ENCODE measurements around the gene PARD3.

Gene PARD3

DNA sequence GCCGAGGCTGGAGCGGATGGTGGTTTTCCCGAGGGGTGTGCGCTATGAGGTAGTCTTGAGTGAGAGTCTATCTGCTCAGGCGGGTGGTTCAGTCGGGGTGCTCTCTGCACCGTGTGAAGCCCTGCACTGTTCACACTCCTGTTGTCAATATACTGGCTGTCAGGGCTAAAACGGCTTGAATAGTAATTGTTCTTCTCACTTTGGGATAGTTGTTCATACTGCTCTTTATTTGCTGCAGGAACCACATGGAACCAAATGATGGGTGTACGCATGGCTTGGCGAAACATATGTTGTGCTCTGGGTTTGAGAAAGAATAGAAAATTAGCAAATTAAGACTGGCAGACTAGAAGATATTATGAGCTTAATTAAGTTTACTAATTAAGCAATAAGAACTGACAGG lies 432.5 kb downstream of the PARD3 start:
- Histone ChIP-seq H2AFZ (ENCODE audit: low read depth, low read length, severe bottlenecking) (no peak overlapping the region), H3K27me3 (ENCODE audit: low read length) (no peaks in the 10 kb centered on the region), H3K4me3 (ENCODE audit: insufficient read depth, low read length, poor library complexity, severe bottlenecking) (no peak overlapping the region), H4K20me1 (ENCODE audit: low read depth, low read length) (no peaks in the 10 kb centered on the region), H3K27ac (ENCODE audit: low read depth, low read length) (no peak overlapping the region), H3F3A (ENCODE audit: insufficient read depth) (no peaks in the 10 kb centered on the region), H3K4me2 (ENCODE audit: low read depth, low read length, poor library complexity, severe bottlenecking) (no peak overlapping the region), H3K36me3 (ENCODE audit: low read length) (no peaks in the 10 kb centered on the region), H3K9me3 (ENCODE audit: insufficient read depth, low read length) (no peaks in the 10 kb centered on the region), H3K9ac (ENCODE audit: low read length) (no peak overlapping the region), H3K9me2 (replicated peaks; ENCODE audit: insufficient read depth, low read length) (no peaks in the 10 kb centered on the region), H3K79me2 (ENCODE audit: insufficient read depth, low read length) (no peaks in the 10 kb centered on the region)
- no peak for TF ChIP-seq EZH2phosphoT487 (conservative IDR thresholded peaks at IDR 0.05; ENCODE audit: low read length)
- TF ChIP-seq, protein P1, sequence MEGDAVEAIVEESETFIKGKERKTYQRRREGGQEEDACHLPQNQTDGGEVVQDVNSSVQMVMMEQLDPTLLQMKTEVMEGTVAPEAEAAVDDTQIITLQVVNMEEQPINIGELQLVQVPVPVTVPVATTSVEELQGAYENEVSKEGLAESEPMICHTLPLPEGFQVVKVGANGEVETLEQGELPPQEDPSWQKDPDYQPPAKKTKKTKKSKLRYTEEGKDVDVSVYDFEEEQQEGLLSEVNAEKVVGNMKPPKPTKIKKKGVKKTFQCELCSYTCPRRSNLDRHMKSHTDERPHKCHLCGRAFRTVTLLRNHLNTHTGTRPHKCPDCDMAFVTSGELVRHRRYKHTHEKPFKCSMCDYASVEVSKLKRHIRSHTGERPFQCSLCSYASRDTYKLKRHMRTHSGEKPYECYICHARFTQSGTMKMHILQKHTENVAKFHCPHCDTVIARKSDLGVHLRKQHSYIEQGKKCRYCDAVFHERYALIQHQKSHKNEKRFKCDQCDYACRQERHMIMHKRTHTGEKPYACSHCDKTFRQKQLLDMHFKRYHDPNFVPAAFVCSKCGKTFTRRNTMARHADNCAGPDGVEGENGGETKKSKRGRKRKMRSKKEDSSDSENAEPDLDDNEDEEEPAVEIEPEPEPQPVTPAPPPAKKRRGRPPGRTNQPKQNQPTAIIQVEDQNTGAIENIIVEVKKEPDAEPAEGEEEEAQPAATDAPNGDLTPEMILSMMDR (IDR thresholded peaks at IDR 0.05; ENCODE audit: insufficient read depth, low read length, poor library complexity, severe bottlenecking) = no peak

DNA sequence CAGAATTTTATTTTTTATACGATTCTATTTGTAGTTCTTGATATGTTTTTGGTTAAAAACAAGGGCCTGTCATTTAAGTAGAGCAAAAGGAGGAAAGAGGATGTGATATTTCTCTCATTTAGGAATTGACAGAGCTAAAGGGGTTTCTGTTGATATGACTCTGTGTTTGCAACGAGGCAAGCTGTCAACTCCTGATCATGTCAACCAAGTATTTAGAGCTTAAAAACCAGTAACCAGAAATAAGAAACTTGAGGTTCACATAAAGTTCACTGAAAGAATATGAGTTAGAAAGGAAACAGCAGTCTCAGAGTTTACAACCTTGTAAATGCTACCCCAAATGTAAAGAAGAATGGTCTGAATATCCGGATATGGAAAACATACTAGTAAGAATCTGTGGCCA lies 434.2 kb downstream of the PARD3 start:
- no peaks in the 10 kb centered on the region for H3K79me2 ChIP-seq (ENCODE audit: insufficient read depth, low read length)
- no peak overlapping the region for H3K4me2 ChIP-seq (ENCODE audit: low read depth, low read length, poor library complexity, severe bottlenecking)
- H3K27me3 ChIP-seq (ENCODE audit: low read length) = no peaks in the 10 kb centered on the region
- H3K9me3 ChIP-seq (ENCODE audit: insufficient read depth, low read length) = no peaks in the 10 kb centered on the region
- no peak for TF ChIP-seq EZH2phosphoT487 (conservative IDR thresholded peaks at IDR 0.05; ENCODE audit: low read length)
- H3K9ac ChIP-seq (ENCODE audit: low read length) = no peak overlapping the region
- H3K4me3 ChIP-seq (ENCODE audit: insufficient read depth, low read length, poor library complexity, severe bottlenecking) = no peak overlapping the region
- no peaks in the 10 kb centered on the region for H3K9me2 ChIP-seq (replicated peaks; ENCODE audit: insufficient read depth, low read length)
- H2AFZ ChIP-seq (ENCODE audit: low read depth, low read length, severe bottlenecking) = no peak overlapping the region
- H3K27ac ChIP-seq (ENCODE audit: low read depth, low read length) = no peak overlapping the region
- H3K36me3 ChIP-seq (ENCODE audit: low read length) = no peaks in the 10 kb centered on the region
- no peaks in the 10 kb centered on the region for H4K20me1 ChIP-seq (ENCODE audit: low read depth, low read length)
- no peaks in the 10 kb centered on the region for H3F3A ChIP-seq (ENCODE audit: insufficient read depth)

DNA sequence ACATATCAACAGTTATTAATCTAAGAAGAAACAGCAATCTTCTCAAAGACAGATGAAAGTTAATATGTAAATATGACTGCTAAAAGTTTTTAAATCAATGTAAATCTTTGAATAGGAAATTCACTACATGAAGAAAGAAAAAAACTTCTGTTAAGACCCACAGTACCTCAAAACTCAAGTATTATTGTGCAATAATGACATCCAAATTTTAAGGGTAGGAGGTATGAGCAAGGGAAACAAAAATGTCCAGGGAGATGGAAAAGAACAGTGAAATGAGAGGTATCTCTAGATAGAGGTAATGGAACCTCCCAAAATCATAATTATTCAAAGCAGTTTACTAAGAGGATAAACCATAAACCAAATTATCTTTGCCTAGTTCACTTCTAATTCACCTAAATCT lies 436.8 kb downstream of the PARD3 start:
- no peaks in the 10 kb centered on the region for H3K9me3 ChIP-seq (ENCODE audit: insufficient read depth, low read length)
- TF ChIP-seq EZH2phosphoT487 (conservative IDR thresholded peaks at IDR 0.05; ENCODE audit: low read length) = no peak
- TF ChIP-seq, protein P1 (IDR thresholded peaks at IDR 0.05; ENCODE audit: insufficient read depth, low read length, poor library complexity, severe bottlenecking) = no peak
- no peak overlapping the region for H2AFZ ChIP-seq (ENCODE audit: low read depth, low read length, severe bottlenecking)
- no peaks in the 10 kb centered on the region for H3K36me3 ChIP-seq (ENCODE audit: low read length)
- no peak overlapping the region for H3K27ac ChIP-seq (ENCODE audit: low read depth, low read length)
- no peaks in the 10 kb centered on the region for H3K27me3 ChIP-seq (ENCODE audit: low read length)
- no peaks in the 10 kb centered on the region for H4K20me1 ChIP-seq (ENCODE audit: low read depth, low read length)
- H3K79me2 ChIP-seq (ENCODE audit: insufficient read depth, low read length) = no peaks in the 10 kb centered on the region
- no peak overlapping the region for H3K4me2 ChIP-seq (ENCODE audit: low read depth, low read length, poor library complexity, severe bottlenecking)
- no peaks in the 10 kb centered on the region for H3F3A ChIP-seq (ENCODE audit: insufficient read depth)
- no peaks in the 10 kb centered on the region for H3K9me2 ChIP-seq (replicated peaks; ENCODE audit: insufficient read depth, low read length)
- H3K9ac ChIP-seq (ENCODE audit: low read length) = no peak overlapping the region
- H3K4me3 ChIP-seq (ENCODE audit: insufficient read depth, low read length, poor library complexity, severe bottlenecking) = no peak overlapping the region

DNA sequence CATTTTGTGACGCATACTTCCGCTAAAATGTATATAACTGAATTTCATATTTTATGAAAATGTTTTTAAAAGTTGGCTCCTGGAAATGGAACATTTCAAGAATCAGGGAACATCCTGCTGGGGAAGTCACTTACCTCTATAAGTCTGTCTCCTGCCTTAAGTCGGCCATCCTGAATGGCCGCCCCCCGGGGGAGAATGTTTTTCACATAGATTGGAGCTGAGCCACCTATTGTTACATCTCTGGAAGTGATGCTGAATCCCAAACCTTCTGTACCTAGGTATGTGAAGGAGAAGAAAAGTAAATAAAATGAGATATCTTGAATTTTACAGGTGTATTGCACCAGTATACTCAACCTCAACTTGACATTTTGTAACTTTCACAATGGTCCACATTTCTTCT lies 437.3 kb downstream of the PARD3 start:
- Histone ChIP-seq H3K79me2 (ENCODE audit: insufficient read depth, low read length) (no peaks in the 10 kb centered on the region), H2AFZ (ENCODE audit: low read depth, low read length, severe bottlenecking) (no peak overlapping the region), H3K9ac (ENCODE audit: low read length) (no peak overlapping the region), H4K20me1 (ENCODE audit: low read depth, low read length) (no peaks in the 10 kb centered on the region), H3K9me2 (replicated peaks; ENCODE audit: insufficient read depth, low read length) (no peaks in the 10 kb centered on the region), H3K27me3 (ENCODE audit: low read length) (no peaks in the 10 kb centered on the region), H3F3A (ENCODE audit: insufficient read depth) (no peaks in the 10 kb centered on the region), H3K36me3 (ENCODE audit: low read length) (no peaks in the 10 kb centered on the region), H3K4me3 (ENCODE audit: insufficient read depth, low read length, poor library complexity, severe bottlenecking) (no peak overlapping the region), H3K27ac (ENCODE audit: low read depth, low read length) (no peak overlapping the region), H3K4me2 (ENCODE audit: low read depth, low read length, poor library complexity, severe bottlenecking) (no peak overlapping the region), H3K9me3 (ENCODE audit: insufficient read depth, low read length) (no peaks in the 10 kb centered on the region)
- TF ChIP-seq, protein P1 (IDR thresholded peaks at IDR 0.05; ENCODE audit: insufficient read depth, low read length, poor library complexity, severe bottlenecking) = no peak
- no peak for TF ChIP-seq EZH2phosphoT487 (conservative IDR thresholded peaks at IDR 0.05; ENCODE audit: low read length)
